Mesenchymal stem cell (in vitro differentiated cells and primary cell): ENCODE results near the gene SUGCT.

Experiments
- DNase-seq: peaks from one replicate; pipeline ENCODE4 v3.0.0-alpha.2; 2013
- H2AFZ ChIP-seq: one replicate; pipeline ENCODE4 v1.6.1; 2013; ENCODE audit warnings: low read depth, mild to moderate bottlenecking, control low read depth, inconsistent platforms, low read length, moderate library complexity
- H2AK5ac ChIP-seq: 2 replicates; pipeline ENCODE4 v1.6.1; 2013; ENCODE audit warnings: low read length, moderate library complexity, mild to moderate bottlenecking, inconsistent platforms; ENCODE audit not compliant: severe bottlenecking
- H2BK120ac ChIP-seq: one replicate; pipeline ENCODE4 v1.6.1; 2013; ENCODE audit warnings: low read depth, mild to moderate bottlenecking, inconsistent platforms, low read length, moderate library complexity
- H2BK12ac ChIP-seq, 2 experiments: one replicate each; pipeline ENCODE4 v1.6.1; 2013; ENCODE audit warnings: inconsistent platforms in 2 of 2, low read length in 2 of 2, mild to moderate bottlenecking in 2 of 2, moderate library complexity in 2 of 2, control low read depth in 1 of 2
- H2BK15ac ChIP-seq: one replicate; pipeline ENCODE4 v1.6.1; 2013; ENCODE audit warnings: mild to moderate bottlenecking, low read depth, inconsistent platforms; ENCODE audit not compliant: poor library complexity, severe bottlenecking
- H2BK5ac ChIP-seq: 2 replicates; pipeline ENCODE4 v1.6.1; 2013; ENCODE audit warnings: low read depth, mild to moderate bottlenecking, low read length, control low read depth, inconsistent platforms; ENCODE audit not compliant: poor library complexity, severe bottlenecking
- H3K14ac ChIP-seq, 2 experiments: one replicate each; pipeline ENCODE4 v1.6.1; 2013; ENCODE audit warnings: inconsistent platforms in 2 of 2, low read length in 2 of 2, control low read depth in 1 of 2, mild to moderate bottlenecking in 1 of 2, moderate library complexity in 1 of 2
- H3K18ac ChIP-seq, 2 experiments: one replicate each; pipeline ENCODE4 v1.6.1; 2013; ENCODE audit warnings: inconsistent platforms in 2 of 2, low read length in 2 of 2, control low read depth in 1 of 2, low read depth in 1 of 2, mild to moderate bottlenecking in 1 of 2
- H3K23ac ChIP-seq, 2 experiments: one replicate each; pipeline ENCODE4 v1.6.1; 2013; ENCODE audit warnings: inconsistent platforms in 2 of 2, low read length in 2 of 2, mild to moderate bottlenecking in 2 of 2, moderate library complexity in 2 of 2, control low read depth in 1 of 2
- H3K27ac ChIP-seq: 2 replicates; pipeline ENCODE4 v1.5.1; 2013; ENCODE audit warnings: mild to moderate bottlenecking, moderate library complexity, low read length, control low read depth, inconsistent platforms; ENCODE audit not compliant: poor library complexity, severe bottlenecking
- H3K27me3 ChIP-seq, 2 experiments: 2 replicates each; pipeline versions ENCODE4 v1.6.1 to v1.7.0; 2013; ENCODE audit warnings: low read length in 2 of 2, mild to moderate bottlenecking in 2 of 2, moderate library complexity in 2 of 2, control low read depth in 1 of 2, inconsistent platforms in 1 of 2; ENCODE audit not compliant: control insufficient read depth in 1 of 2, insufficient read depth in 1 of 2
- H3K36me3 ChIP-seq, 2 experiments: 2 replicates each; pipeline versions ENCODE4 v1.6.1 to v1.7.0; 2013; ENCODE audit warnings: low read length in 2 of 2, control low read depth in 1 of 2, inconsistent platforms in 1 of 2, low read depth in 1 of 2, mild to moderate bottlenecking in 1 of 2; ENCODE audit not compliant: insufficient read depth in 2 of 2, control insufficient read depth in 1 of 2
- H3K4ac ChIP-seq, 2 experiments: one replicate each; pipeline ENCODE4 v1.6.1; 2013; ENCODE audit warnings: inconsistent platforms in 2 of 2, low read length in 2 of 2, mild to moderate bottlenecking in 2 of 2, moderate library complexity in 2 of 2, control low read depth in 1 of 2, low read depth in 1 of 2
- H3K4me1 ChIP-seq: 2 replicates; pipeline ENCODE4 v1.6.1; 2013; ENCODE audit warnings: low read depth, low read length, control low read depth; ENCODE audit not compliant: control insufficient read depth, insufficient read depth
- H3K4me2 ChIP-seq: 2 replicates; pipeline ENCODE4 v1.6.1; 2013; ENCODE audit warnings: low read length, mild to moderate bottlenecking, inconsistent platforms; ENCODE audit not compliant: poor library complexity, severe bottlenecking
- H3K4me3 ChIP-seq, 2 experiments: 2 replicates each; pipeline versions ENCODE4 v1.5.1 to v1.7.0; 2013; ENCODE audit warnings: low read length in 2 of 2, mild to moderate bottlenecking in 2 of 2, control low read depth in 1 of 2, low read depth in 1 of 2; ENCODE audit not compliant: insufficient read depth in 1 of 2
- H3K79me1 ChIP-seq: replicated peaks from 2 replicates; pipeline ENCODE4 v1.6.1; 2013; ENCODE audit warnings: mild to moderate bottlenecking, control low read depth, low read length, inconsistent platforms; ENCODE audit not compliant: poor library complexity, severe bottlenecking
- H3K9ac ChIP-seq: 2 replicates; pipeline ENCODE4 v1.7.0; 2013; ENCODE audit warnings: mild to moderate bottlenecking, low read length, moderate library complexity
- H3K9me3 ChIP-seq: 2 replicates; pipeline ENCODE4 v1.7.0; 2013; ENCODE audit warnings: mild to moderate bottlenecking, low read length; ENCODE audit not compliant: control insufficient read depth
- H4K8ac ChIP-seq: one replicate; pipeline ENCODE4 v1.6.1; 2013; ENCODE audit warnings: inconsistent platforms, mild to moderate bottlenecking, low read length, moderate library complexity
- H4K91ac ChIP-seq: one replicate; pipeline ENCODE4 v1.6.1; 2013; ENCODE audit warnings: mild to moderate bottlenecking, low read length, inconsistent platforms
- WGBS: methylation state at CpG from one replicate; pipeline ENCODE4 v1.1.7; 2013; ENCODE audit warnings: mixed read lengths; 5-methylcytosine and 5-hydroxymethylcytosine counted together

SUGCT gene

DNA sequence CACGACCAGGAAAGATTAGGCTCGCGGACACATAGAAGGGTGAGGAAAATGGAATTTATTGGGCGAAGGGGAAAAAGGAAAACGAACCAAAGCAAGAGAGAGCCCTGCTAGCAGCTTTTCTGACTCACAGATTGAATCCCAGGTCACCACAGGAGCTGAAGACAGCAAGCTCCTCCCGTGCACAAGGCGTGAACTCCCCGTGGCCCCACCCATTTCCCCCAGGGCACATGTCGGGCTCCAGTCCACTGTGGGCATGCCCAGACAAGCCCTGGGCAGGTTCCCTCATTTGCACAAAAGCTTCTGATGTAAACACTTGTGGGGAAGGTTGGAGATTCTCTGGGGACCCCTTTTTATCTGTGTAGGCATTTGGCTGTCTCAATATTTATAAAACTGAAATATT lies 582.4 kb downstream of the SUGCT start:
- no peak overlapping the region for H3K14ac ChIP-seq
- peak overlapping the region; percentile 34 for H2BK120ac ChIP-seq
- no peak overlapping the region for H2BK15ac ChIP-seq
- H3K4me2 ChIP-seq, result peak overlapping the region; percentile 16
- no peaks in the 10 kb centered on the region for H3K79me1 ChIP-seq
- peak; percentile 85 for DNase-seq
- peak overlapping the region; percentile 84 for H3K9ac ChIP-seq
- H3K4me3 ChIP-seq, result peak overlapping the region in 1 of 2 experiments; percentile 15
- no peaks in the 10 kb centered on the region for H3K27me3 ChIP-seq
- H2AK5ac ChIP-seq, result no peak overlapping the region
- no peaks in the 10 kb centered on the region for H3K9me3 ChIP-seq
- H2AFZ ChIP-seq, result no peak overlapping the region
- H4K8ac ChIP-seq, result peak overlapping the region; percentile 77
- no peak overlapping the region for H3K4ac ChIP-seq
- peak overlapping the region; percentile 33 to 48 for H3K18ac ChIP-seq
- 35% methylated on average over 9 of the region's 9 CpGs for WGBS
- no peaks in the 10 kb centered on the region for H3K4me1 ChIP-seq
- no peak overlapping the region for H3K23ac ChIP-seq
- no peaks in the 10 kb centered on the region for H3K36me3 ChIP-seq
- H3K27ac ChIP-seq, result peak overlapping the region; percentile 69
- H2BK12ac ChIP-seq, result no peak overlapping the region
- H2BK5ac ChIP-seq, result peak overlapping the region; percentile 31
- H4K91ac ChIP-seq, result no peak overlapping the region

DNA sequence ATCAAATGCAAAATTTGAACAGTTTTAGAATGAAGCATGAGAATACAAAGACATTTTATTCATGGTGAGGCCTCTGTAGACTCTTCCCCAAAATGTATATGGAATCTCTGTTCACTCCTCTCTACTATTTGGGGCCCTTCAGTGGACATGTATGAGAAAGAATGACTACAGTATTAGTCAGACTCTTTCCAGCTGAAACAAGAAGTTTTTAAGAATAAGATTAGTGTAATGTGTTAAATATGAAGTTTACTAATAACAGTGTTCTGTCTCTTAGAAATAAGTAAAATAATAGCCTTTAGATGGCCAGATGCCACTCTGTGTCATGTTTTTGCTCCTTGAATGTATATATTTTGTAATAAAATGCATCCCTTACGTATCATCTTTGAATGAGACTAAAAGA lies 585.6 kb downstream of the SUGCT start:
- Histone ChIP-seq H3K4ac (no peak overlapping the region), H3K79me1 (no peaks in the 10 kb centered on the region), H3K23ac (no peak overlapping the region), H3K9me3 (no peaks in the 10 kb centered on the region), H3K27me3 (no peaks in the 10 kb centered on the region), H3K4me3 (no peak overlapping the region), H3K36me3 (no peaks in the 10 kb centered on the region), H3K18ac (no peak overlapping the region), H4K91ac (no peak overlapping the region), H2AK5ac (no peak overlapping the region), H2BK120ac (no peak overlapping the region), H2AFZ (no peak overlapping the region), H2BK12ac (no peak overlapping the region), H2BK15ac (no peak overlapping the region), H3K27ac (no peak overlapping the region), H3K4me2 (no peak overlapping the region), H3K4me1 (no peaks in the 10 kb centered on the region), H2BK5ac (no peak overlapping the region), H3K9ac (peak overlapping the region; percentile 65), H4K8ac (no peak overlapping the region), H3K14ac (no peak overlapping the region)
- WGBS, result no CpG with 5 or more reads among the region's 1 CpG
- peak; percentile 24 for DNase-seq

DNA sequence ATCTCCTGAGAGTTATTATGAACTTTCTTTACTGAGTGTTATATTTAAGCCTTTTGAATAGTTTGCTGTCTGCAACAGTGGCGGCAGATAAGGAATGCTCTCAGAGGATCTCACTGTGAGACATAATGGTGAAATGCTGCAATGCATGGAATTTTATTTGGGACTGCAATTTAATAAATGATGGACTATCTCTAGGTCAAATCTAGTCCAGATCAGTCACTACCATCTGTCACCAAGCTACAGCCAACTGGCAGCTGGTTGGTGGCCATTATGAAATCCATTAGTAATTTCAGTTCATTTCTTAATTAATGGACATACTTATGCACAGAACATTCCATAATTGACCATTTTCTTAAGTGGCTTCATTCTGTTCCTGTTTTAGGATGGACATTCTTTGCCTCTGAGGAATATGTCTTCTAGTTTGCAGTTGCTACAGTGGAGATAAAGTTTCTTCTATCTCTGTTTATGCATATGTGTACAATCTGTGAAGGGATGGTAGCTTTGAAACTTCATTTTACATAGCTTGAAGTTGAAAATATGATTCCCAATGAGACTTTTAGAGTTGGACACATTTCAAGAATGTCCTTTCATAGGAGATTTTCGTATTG lies 586.6 kb downstream of the SUGCT start:
- Histone ChIP-seq H4K91ac (no peak overlapping the region), H2BK15ac (no peak overlapping the region), H3K4me2 (no peak overlapping the region), H3K18ac (no peak overlapping the region), H3K79me1 (no peaks in the 10 kb centered on the region), H3K9ac (peak overlapping the region; percentile 65), H4K8ac (no peak overlapping the region), H3K27ac (no peak overlapping the region), H2BK120ac (no peak overlapping the region), H3K4me1 (no peaks in the 10 kb centered on the region), H3K4me3 (no peak overlapping the region), H2AK5ac (no peak overlapping the region), H2BK5ac (no peak overlapping the region), H3K9me3 (no peaks in the 10 kb centered on the region), H2BK12ac (no peak overlapping the region), H3K14ac (no peak overlapping the region), H2AFZ (no peak overlapping the region), H3K4ac (no peak overlapping the region), H3K23ac (no peak overlapping the region), H3K36me3 (no peaks in the 10 kb centered on the region), H3K27me3 (no peaks in the 10 kb centered on the region)
- 90% methylated on average over 1 of the region's 2 CpGs for WGBS
- DNase-seq, result peak; percentile 20

DNA sequence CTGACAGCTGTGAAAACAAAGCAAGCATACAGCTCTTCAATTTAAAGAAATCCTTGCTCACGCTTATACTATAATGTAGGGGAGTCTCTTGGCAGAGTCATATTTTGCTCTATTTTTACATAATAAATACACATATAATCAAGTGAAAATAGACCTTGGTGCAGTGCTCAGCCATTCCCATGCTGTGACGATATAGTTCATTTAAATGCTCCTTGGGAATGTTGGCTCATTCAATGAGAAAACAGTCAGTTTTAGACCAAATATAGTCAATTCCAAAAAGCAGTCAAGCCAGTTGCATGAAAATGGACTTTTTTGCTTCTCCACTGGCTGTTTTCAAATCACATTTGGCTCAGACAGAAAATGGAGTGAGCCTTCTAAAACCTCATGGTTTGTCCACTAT lies 587.4 kb downstream of the SUGCT start:
- H3K27ac ChIP-seq, result no peak overlapping the region
- H3K9ac ChIP-seq, result no peak overlapping the region
- H2BK15ac ChIP-seq, result no peak overlapping the region
- H3K79me1 ChIP-seq, result no peaks in the 10 kb centered on the region
- no peak overlapping the region for H3K4me3 ChIP-seq
- H4K91ac ChIP-seq, result no peak overlapping the region
- no peak overlapping the region for H3K18ac ChIP-seq
- H3K14ac ChIP-seq, result no peak overlapping the region
- no peak overlapping the region for H2BK5ac ChIP-seq
- no peak overlapping the region for H3K4ac ChIP-seq
- H3K36me3 ChIP-seq, result no peaks in the 10 kb centered on the region
- no peak overlapping the region for H4K8ac ChIP-seq
- no peak overlapping the region for H2AFZ ChIP-seq
- 100% methylated on average over 1 of the region's 2 CpGs for WGBS
- no peak overlapping the region for H2AK5ac ChIP-seq
- no peaks in the 10 kb centered on the region for H3K27me3 ChIP-seq
- no peak overlapping the region for H3K4me2 ChIP-seq
- H3K9me3 ChIP-seq, result no peaks in the 10 kb centered on the region
- H3K23ac ChIP-seq, result no peak overlapping the region
- no peaks in the 10 kb centered on the region for H3K4me1 ChIP-seq
- DNase-seq, result no peak
- no peak overlapping the region for H2BK120ac ChIP-seq
- no peak overlapping the region for H2BK12ac ChIP-seq
